ENCODE results near the gene CA10.

Gene CA10

DNA sequence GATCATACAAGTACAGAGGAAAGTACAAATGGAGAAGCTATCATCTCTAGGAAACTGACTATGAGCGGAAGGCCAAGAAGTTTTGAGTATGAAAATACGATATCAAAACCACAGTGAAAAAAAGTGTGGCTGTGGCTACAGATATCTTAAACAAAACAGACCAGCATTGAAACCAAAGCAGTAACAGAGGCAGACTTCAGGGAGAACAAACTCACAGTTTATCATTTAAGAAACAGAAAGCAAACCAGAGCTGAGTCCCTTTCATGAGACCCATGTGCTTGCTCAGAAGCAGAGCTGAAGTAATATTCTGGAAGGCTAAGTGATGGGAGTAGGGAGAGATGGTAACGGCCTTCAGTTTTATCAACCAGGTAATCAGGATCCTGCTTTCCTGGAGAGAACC, 317.8 kb downstream of the CA10 start:
- intact Hi-C loops (cut with DNase I): no loop called here
- no peak for DNase-seq

DNA sequence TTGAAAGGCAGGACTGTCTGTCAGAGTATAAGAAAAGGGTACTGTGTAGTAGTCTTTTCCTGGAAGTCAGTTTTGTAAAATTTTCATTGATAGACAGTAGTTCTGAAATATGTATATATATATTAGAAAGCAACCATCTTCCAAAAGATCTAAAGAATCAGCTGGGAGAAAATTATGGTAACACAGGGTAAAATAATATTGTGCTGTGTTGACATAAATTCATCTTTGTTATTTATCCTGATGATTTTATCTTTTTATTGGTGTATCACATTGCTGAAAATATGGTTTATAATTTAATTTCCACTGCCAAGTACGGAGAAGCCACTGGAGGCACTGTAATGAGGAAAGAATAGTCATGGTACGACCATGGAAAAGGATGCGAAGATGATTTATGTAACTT, 324.9 kb downstream of the CA10 start:
- DNase-seq: no peak
- intact Hi-C loops (cut with DNase I): no loop called here

GRCh38 chr17:51833045-51833444, 325.5 kb downstream of the CA10 start:
- intact Hi-C loops (cut with DNase I): no loop called here
- no peak for DNase-seq

DNA sequence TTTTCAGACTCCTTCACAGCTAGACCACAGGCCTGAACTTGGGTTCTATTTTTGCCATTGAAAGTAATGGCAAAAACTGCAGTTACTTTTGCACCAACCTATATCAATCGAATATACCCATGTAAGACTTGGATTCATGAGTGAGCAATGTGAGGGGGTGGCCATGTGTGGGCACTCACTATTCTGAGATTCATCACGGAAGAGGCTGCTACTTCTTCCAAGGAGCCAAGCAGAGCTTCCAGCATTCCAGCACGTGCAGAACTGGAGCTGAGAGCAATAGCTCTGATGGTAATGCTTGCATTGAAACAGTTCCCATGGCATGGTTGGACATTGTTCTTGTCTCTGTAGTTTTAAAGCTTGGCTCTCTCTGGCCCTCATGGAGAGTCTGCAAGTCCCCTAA, 327.6 kb downstream of the CA10 start:
- intact Hi-C loops (cut with DNase I): no loop called here
- DNase-seq: peak in 41 of 42 donors; percentile 11 to 87 (median 52)

DNA sequence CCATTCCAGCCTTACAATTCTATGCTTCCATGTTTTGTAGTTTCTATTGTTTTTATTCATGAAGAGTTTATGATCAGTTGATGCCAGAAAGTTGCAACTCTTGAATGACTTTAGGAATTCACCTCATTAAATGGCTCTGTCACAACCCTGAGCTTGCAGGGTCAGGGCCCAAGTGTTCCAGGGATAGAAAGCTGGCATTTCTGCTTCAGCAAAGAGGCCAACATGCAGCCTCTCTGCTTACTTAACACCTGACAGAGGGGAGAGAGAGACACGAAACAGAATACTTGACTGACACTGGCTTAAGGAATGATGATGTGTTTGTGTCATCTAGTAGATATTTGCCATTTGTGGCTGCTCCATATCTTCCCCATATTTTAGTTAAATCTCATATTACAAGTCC, 328.1 kb downstream of the CA10 start:
- intact Hi-C loops (cut with DNase I): no loop called here
- no peak for DNase-seq

DNA sequence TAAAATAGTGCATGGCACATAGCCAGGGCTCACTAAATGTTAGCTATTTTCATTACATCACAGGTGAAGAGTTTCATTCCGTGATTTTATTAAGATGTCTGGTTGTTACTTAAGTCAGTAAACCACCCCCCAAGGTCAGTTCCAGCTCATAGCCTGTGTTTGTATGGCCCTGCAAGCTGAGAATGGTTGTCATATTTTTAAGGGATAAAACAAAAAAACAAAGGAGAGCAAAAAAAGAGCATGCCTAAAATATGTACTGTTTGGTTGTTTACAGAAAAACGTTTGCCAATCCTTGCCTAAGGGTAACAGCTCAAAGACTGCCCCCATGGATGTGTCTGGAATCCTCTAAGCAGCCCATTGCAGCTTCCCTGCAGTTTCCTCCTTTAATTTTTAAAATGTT, 329.6 kb downstream of the CA10 start:
- no peak for DNase-seq
- intact Hi-C loops (cut with DNase I): no loop called here

DNA sequence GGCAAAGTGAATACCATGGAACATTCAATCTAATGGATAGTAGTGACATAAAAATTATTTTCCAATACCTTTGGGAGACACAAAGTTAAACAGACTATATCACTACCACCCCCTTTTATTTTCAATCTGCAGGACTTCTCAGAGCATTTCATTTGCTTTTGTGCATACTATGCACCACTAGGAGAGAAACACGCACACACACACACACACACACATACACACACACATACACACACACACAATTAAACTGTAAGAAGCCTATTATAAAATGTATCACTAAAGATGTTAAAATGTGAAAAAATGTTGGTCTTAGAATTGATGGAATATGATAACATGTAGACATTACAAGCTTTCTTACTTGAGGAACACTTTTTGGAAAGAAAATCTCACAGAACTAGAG, 331.4 kb downstream of the CA10 start:
- intact Hi-C loops (cut with DNase I): no loop called here
- DNase-seq: no peak

DNA sequence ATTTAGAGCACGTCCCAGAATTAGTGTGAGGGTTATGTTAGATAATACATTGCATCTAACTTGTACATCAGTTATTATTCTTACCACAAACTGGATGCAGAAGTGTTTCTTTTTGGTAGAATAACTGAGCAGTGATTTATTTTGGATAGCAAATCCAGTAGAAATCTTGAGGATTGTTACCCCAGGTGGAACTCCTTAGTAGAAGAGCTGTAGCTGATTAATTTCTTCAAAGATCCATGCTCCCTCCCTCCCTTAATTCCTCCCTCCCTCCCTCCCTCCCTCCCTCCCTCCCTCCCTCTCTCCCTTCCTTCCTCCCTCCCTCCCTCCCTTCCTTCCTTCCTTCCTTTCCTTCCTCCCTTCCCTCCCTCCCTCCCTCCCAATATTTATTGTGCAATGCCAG, 337.7 kb downstream of the CA10 start:
- intact Hi-C loops (cut with DNase I): no loop called here

GRCh38 chr17:51820252-51820651, 338.3 kb downstream of the CA10 start:
- intact Hi-C loops (cut with DNase I): no loop called here
- no peak for DNase-seq

More for the DNA sequence above, 337.7 kb downstream of the CA10 start:
- no peak for DNase-seq

DNA sequence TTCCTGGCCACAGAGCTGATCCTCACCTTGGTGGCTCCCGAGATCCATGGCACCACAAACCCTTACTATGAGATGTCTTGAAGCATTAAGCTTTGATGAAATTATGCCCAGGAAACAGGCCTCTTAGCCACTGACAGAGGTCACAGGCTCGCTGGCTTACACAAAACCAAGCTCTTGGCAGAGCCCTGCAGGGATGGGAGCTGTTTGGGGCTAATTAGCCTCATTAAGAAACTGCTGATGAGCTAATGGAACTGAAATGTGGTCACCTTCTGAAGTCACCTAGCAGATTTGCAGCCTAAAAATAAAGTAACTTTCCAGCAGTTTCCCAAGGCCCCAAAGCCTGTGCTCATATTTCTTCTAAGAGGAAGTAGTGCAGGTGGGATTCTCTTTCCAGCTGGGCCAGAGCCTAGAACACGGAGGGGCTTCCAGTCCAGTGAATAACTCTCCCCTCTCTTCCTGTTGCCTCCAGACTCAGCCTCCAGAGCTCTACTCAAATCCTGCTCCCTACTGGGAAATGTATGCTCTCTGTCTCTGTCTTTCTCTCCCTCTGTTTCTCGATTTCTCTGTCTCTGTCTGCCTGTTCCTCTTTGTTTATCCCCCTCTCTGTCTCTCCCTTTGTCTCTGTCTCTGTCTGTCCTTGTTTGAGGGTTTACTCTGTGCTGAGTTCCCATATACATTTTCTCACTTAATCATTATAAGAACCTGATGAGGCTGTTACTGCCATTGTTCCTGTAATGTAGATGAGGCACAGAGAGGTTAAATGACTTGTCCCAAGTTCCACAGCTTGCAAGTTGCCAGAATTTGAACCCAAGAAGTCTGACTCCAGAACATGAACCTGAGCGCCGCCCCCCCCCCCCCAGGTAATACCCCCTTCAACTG, 338.9 kb downstream of the CA10 start:
- intact Hi-C loops (cut with DNase I): no loop called here
- DNase-seq: no peak

DNA sequence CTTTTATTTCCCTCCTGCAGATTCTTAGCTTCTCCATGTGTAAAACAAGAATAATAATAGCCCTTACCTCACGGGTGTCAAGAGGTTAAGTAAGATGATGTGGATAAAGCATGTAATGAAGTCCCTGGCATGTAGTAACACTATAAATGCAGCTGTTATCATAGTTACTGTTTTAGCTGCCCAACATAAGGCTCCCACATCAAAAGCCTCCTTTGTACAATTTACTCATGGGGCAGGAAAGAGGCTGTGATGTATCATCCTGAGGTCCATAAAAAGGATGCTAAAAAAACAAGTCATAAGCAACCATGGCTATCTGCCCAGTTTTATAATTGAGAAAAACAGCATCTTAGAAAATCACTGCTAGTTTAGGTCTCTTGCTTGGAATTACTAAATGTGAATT, 339.7 kb downstream of the CA10 start:
- intact Hi-C loops (cut with DNase I): no loop called here
- no peak for DNase-seq

DNA sequence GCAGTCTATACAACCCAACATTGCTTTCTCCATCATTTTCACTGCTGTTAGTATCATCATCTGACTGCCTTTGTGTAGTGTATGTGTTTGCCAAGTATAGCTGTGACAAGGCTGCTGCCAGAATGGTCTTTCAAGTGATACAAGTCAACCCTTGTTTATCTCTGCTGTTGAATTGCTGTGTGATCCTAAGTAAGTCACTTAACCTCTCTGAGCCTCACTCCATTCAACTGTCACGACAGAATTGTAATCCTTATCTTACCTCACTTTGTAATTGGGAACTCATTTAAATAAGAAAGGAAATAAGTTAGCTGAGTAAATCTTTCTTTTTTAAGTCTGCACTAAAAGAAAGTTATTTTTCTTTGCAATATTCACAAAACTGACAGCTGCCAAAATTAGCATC, 340.6 kb downstream of the CA10 start:
- DNase-seq: no peak
- intact Hi-C loops (cut with DNase I): no loop called here

DNA sequence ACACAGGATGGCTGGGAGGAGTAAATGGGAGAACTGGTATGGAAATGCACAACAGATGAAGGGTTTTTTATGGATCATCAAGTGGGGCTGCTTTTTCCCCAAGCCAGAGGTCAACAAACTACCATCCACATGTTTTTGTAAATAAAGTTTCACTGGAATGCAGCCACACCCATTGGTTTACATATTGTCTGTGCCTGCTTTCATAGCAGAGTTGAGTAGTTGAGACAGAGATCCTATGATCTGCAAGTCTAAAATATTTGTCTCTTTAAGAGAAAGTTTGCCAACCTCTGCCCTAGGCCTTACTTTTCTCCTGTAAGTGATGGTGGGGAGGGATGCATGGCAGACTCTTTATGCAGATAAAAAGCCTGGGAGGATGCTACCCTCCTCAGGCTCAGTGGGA, 341.4 kb downstream of the CA10 start:
- intact Hi-C loops (cut with DNase I): no loop called here
- DNase-seq: no peak

- intact Hi-C loops (cut with DNase I): no loop called here
- no peak for DNase-seq
Measured at GRCh38 chr17:51815097-51815496, 343.4 kb downstream of the CA10 start.

DNA sequence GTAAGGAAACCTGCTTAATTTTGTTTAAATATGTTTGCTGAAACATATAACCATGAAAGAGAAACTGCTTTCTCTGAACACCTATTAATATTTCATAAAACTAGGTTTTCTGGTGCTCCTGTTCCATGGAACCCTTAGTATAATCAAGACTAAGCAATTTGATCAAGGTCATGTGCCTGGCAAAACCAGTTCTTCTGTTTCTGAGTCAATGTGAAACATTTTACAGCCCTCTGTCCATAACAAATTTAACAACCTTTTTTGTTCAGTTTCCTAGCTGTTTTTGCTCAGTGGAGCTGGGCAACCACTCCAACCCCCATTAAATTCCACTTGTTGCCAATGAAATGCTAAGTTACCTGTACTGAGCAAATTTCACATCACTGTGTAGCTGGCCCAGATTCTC, 344.0 kb downstream of the CA10 start:
- DNase-seq: no peak
- intact Hi-C loops (cut with DNase I): no loop called here

GRCh38 chr17:51813784-51814174, 344.7 kb downstream of the CA10 start:
- no peak for DNase-seq
- intact Hi-C loops (cut with DNase I): no loop called here

DNA sequence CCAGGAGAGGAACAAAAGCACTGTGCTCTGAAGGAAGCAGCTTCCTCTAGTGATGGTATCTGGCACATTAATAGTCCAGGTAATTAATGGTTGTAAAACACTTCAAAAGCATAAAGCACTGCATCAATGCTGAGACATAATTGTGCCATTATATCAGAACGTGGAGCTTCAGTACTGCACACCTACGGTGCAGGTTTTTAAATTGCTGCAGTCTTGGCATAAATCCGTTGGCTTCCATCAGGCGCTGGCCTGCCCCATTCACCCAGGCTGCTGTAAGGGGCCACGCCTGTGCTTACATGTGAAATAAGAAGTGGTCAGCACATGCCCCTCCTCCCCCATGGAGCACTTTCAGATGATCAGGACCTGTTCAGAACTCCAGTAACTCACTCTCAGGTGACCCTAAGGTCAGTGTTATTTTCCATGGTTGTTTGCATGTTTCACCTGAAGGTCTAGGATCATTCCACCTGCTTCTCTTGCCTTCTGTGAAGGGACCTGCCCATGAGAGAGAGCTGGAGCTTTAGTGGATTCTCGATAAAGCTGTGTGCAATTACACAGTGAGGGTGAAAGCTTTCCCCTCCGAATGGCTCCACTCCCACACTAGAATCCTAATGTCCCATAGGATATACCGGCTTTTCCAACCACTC, 345.3 kb downstream of the CA10 start:
- intact Hi-C loops (cut with DNase I): no loop called here
- DNase-seq: no peak

DNA sequence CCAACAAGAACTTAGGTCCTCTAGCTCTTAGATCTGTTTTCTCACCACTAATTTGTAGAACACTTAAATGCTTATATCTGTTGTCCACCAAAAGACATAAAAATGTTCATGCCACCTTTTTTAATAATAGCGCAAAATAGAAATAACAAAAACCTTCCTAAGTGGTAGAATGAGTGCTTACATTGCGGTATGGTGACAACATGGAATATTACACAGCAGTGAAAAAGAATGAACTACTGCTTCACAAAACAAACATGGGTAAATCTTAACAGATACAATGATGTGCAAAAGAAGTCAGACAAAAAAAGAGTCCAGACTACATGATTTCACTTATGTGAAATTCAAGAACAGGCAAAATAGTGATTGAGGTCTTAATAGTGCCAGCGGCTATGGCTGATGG, 351.1 kb downstream of the CA10 start:
- no peak for DNase-seq
- intact Hi-C loops (cut with DNase I): no loop called here

GRCh38 chr17:51805765-51806164, 352.7 kb downstream of the CA10 start:
- DNase-seq: no peak
- intact Hi-C loops (cut with DNase I): no loop called here

DNA sequence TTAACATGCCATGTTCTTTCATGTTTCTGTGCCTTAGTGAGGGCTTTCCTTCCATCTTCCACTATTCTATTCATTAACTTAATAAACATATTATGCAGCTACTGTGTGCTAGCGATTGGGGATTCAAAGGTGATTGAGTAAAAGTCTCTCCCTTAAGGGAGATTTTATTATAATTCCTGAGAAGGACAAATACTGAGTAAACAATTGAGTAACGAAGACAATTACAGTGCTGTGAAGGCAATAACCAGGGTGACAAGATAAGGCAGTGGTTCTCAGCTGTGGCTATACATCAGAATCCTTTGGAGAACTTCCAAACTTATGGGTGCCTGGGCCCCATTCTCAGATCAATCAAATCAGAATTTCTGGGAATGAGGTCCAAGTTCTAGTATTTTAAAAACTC, 353.3 kb downstream of the CA10 start:
- no peak for DNase-seq
- intact Hi-C loops (cut with DNase I): no loop called here

GRCh38 chr17:51803161-51803560, 355.4 kb downstream of the CA10 start:
- no peak for DNase-seq
- intact Hi-C loops (cut with DNase I): no loop called here
